Measurements from ENCODE around the gene KLK1.

The KLK1 gene

GRCh38 chr19:50823389-50824042 is at the start of gene KLK1:
KLK1 (minus strand) TSS chr19:50823787; CDS start chr19:50823748, 39 bp downstream.
- no peak for TF ChIP-seq CTCF (IDR thresholded peaks at IDR 0.05; ENCODE audit: borderline replicate concordance, control extremely low read depth, extremely low read depth, insufficient read depth, missing control alignments)
- DNase-seq (ENCODE audit: low spot score) = no peak
- in situ Hi-C loops (cut with MboI; ENCODE audit: low sequenced_read_pairs, unreplicated experiment) = no loop called here

- no peak for DNase-seq (ENCODE audit: low spot score)
- in situ Hi-C loops (cut with MboI; ENCODE audit: low sequenced_read_pairs, unreplicated experiment) = no loop called here
- TF ChIP-seq CTCF (IDR thresholded peaks at IDR 0.05; ENCODE audit: borderline replicate concordance, control extremely low read depth, extremely low read depth, insufficient read depth, missing control alignments) = no peak
Observed at GRCh38 chr19:50873056-50873455, 49.5 kb upstream of the KLK1 start, which contains the start of gene KLK2. KLK2 (plus strand) TSS chr19:50873439; CDS start chr19:50873474, 35 bp downstream.

- in situ Hi-C loops (cut with MboI; ENCODE audit: low sequenced_read_pairs, unreplicated experiment) = no loop called here
- no peak for DNase-seq (ENCODE audit: low spot score)
- TF ChIP-seq CTCF (IDR thresholded peaks at IDR 0.05; ENCODE audit: borderline replicate concordance, control extremely low read depth, extremely low read depth, insufficient read depth, missing control alignments) = no peak
Observed at GRCh38 chr19:50870417-50871089, 47.0 kb upstream of the KLK1 start.

GRCh38 chr19:50869479-50869878 is 45.9 kb upstream of the KLK1 start:
- in situ Hi-C loops (cut with MboI; ENCODE audit: low sequenced_read_pairs, unreplicated experiment) = no loop called here
- no peak for DNase-seq (ENCODE audit: low spot score)
- no peak for TF ChIP-seq CTCF (IDR thresholded peaks at IDR 0.05; ENCODE audit: borderline replicate concordance, control extremely low read depth, extremely low read depth, insufficient read depth, missing control alignments)

- in situ Hi-C loops (cut with MboI; ENCODE audit: low sequenced_read_pairs, unreplicated experiment) = no loop called here
- DNase-seq (ENCODE audit: low spot score) = no peak
- no peak for TF ChIP-seq CTCF (IDR thresholded peaks at IDR 0.05; ENCODE audit: borderline replicate concordance, control extremely low read depth, extremely low read depth, insufficient read depth, missing control alignments)
Observed at GRCh38 chr19:50861496-50862286, 38.1 kb upstream of the KLK1 start.

- TF ChIP-seq CTCF (IDR thresholded peaks at IDR 0.05; ENCODE audit: borderline replicate concordance, control extremely low read depth, extremely low read depth, insufficient read depth, missing control alignments) = no peak
- in situ Hi-C loops (cut with MboI; ENCODE audit: low sequenced_read_pairs, unreplicated experiment) = no loop called here
- DNase-seq (ENCODE audit: low spot score) = no peak
Observed at GRCh38 chr19:50861010-50861409, 37.4 kb upstream of the KLK1 start.
